Loucy (cell line): ENCODE data around the gene PAF1.

Experiments
- CTCF ChIP-seq: fragments of 200-600 bp; sonication (generic); conservative IDR thresholded peaks from 2 replicates; pipeline ENCODE4 v1.5.1; 2014; ENCODE audit warnings: mild to moderate bottlenecking, antibody characterized with exemption, low read length
- EZH2phosphoT487 ChIP-seq: fragments of 200-600 bp; IDR thresholded peaks from 2 replicates; pipeline ENCODE4 v1.6.1; 2018; ENCODE audit warnings: antibody characterized with exemption, mild to moderate bottlenecking, moderate library complexity, borderline replicate concordance

- TF ChIP-seq CTCF (no peak), EZH2phosphoT487 (no peak)
Measured at GRCh38 chr19:39425744-39426143, 34.8 kb upstream of the PAF1 start.
